Astrocyte (in vitro differentiated cells and primary cell): ENCODE measurements around the gene FBXW8. TPM values are rescaled to one million over a fixed set of nuclear protein-coding genes. Genes with fewer than 3 reads are reported as not detected.

Experiments used
- DNase-seq: peaks from one replicate; pipeline ENCODE4 v3.0.0-alpha.2; 2010; ENCODE audit warnings: low read depth
- FAIRE-seq: peaks from 2 replicates; lab custom pipeline; 2011; peaks lifted over from hg19 to GRCh38; lab: Jason Lieb, UNC
- H2AFZ ChIP-seq: 2 replicates; pipeline ENCODE4 v1.6.0; 2012; ENCODE audit warnings: low read depth, low read length, inconsistent platforms
- H3K27ac ChIP-seq: 2 replicates; pipeline ENCODE4 v1.5.1; 2011; ENCODE audit warnings: low read depth, low read length, inconsistent platforms
- H3K27me3 ChIP-seq: 2 replicates; pipeline ENCODE4 v1.6.0; 2011; ENCODE audit warnings: low read length, inconsistent platforms; ENCODE audit not compliant: insufficient read depth
- H3K36me3 ChIP-seq: 2 replicates; pipeline ENCODE4 v1.5.1; 2011; ENCODE audit warnings: low read length, inconsistent platforms; ENCODE audit not compliant: insufficient read depth
- H3K4me1 ChIP-seq: 2 replicates; pipeline ENCODE4 v1.5.1; 2011; ENCODE audit warnings: low read length, inconsistent platforms; ENCODE audit not compliant: insufficient read depth
- H3K4me2 ChIP-seq: 2 replicates; pipeline ENCODE4 v1.6.0; 2012; ENCODE audit warnings: low read length, inconsistent platforms
- H3K4me3 ChIP-seq: 2 replicates; pipeline ENCODE4 v1.5.1; 2011; ENCODE audit warnings: low read depth, mild to moderate bottlenecking, low read length, inconsistent platforms; ENCODE audit not compliant: insufficient read depth
- H3K79me2 ChIP-seq: 2 replicates; pipeline ENCODE4 v1.6.0; 2012; ENCODE audit warnings: mild to moderate bottlenecking, low read length, inconsistent platforms; ENCODE audit not compliant: insufficient read depth
- H3K9ac ChIP-seq: 2 replicates; pipeline ENCODE4 v1.6.0; 2012; ENCODE audit warnings: mild to moderate bottlenecking, low read length, inconsistent platforms
- H3K9me3 ChIP-seq: 2 replicates; pipeline ENCODE4 v1.5.1; 2012; ENCODE audit warnings: low read depth, mild to moderate bottlenecking, low read length, inconsistent platforms; ENCODE audit not compliant: insufficient read depth
- H4K20me1 ChIP-seq: 2 replicates; pipeline ENCODE4 v1.6.0; 2012; ENCODE audit warnings: low read length, inconsistent platforms; ENCODE audit not compliant: insufficient read depth
- H3K27ac Mint-ChIP-seq: one replicate; pipeline ENCODE4 v1.8.0; 2021; ENCODE audit warnings: mild to moderate bottlenecking, mixed read lengths; ENCODE audit not compliant: unreplicated experiment
- H3K27me3 Mint-ChIP-seq: one replicate; pipeline ENCODE4 v1.8.0; 2021; ENCODE audit warnings: low read depth, mixed read lengths; ENCODE audit not compliant: unreplicated experiment
- H3K36me3 Mint-ChIP-seq: one replicate; pipeline ENCODE4 v1.8.0; 2021; ENCODE audit warnings: low read depth, mixed read lengths; ENCODE audit not compliant: unreplicated experiment
- H3K4me1 Mint-ChIP-seq: one replicate; pipeline ENCODE4 v1.8.0; 2021; ENCODE audit warnings: low read depth, mixed read lengths; ENCODE audit not compliant: unreplicated experiment
- H3K4me3 Mint-ChIP-seq: one replicate; pipeline ENCODE4 v1.8.0; 2021; ENCODE audit warnings: mild to moderate bottlenecking, moderate library complexity, mixed read lengths; ENCODE audit not compliant: unreplicated experiment
- H3K9me3 Mint-ChIP-seq: one replicate; pipeline ENCODE4 v1.8.0; 2021; ENCODE audit warnings: mild to moderate bottlenecking, mixed read lengths; ENCODE audit not compliant: unreplicated experiment
- EZH2 ChIP-seq: IDR thresholded peaks from 2 replicates; pipeline ENCODE4 v1.6.1; 2012; ENCODE audit warnings: mild to moderate bottlenecking, low read length, inconsistent platforms; ENCODE audit not compliant: insufficient read depth
- total RNA-seq: library from RNA; stranded (reverse); gene quantifications from 2 replicates; pipeline ENCODE4 v1.2.1, GENCODE V29; 2021
- TF ChIP-seq, protein P1 (sequence below): IDR thresholded peaks from 2 replicates; pipeline ENCODE4 v1.5.1; 2011; ENCODE audit warnings: low read depth, mild to moderate bottlenecking, inconsistent platforms, low read length, moderate library complexity; ENCODE audit not compliant: insufficient read depth

The FBXW8 gene
- total RNA-seq, 1 donor from 2014 or later, result 26.4 TPM

GRCh38 chr12:117042171-117042842 is 131.6 kb downstream of the FBXW8 start:
- Histone ChIP-seq H3K4me3 (no peak overlapping the region), H3K27me3 (peaks cover 2% of the 10 kb centered on the region), H3K27ac (no peak overlapping the region), H4K20me1 (no peaks in the 10 kb centered on the region), H3K4me1 (peaks cover 3% of the 10 kb centered on the region), H3K4me2 (no peak overlapping the region), H3K9me3 (no peaks in the 10 kb centered on the region), H2AFZ (no peak overlapping the region), H3K9ac (no peak overlapping the region), H3K36me3 (no peaks in the 10 kb centered on the region), H3K79me2 (no peaks in the 10 kb centered on the region)
- FAIRE-seq (no peak), DNase-seq (no peak)
- Mint-ChIP-seq H3K9me3 (no peaks in the 10 kb centered on the region), H3K36me3 (no peaks in the 10 kb centered on the region), H3K4me3 (no peak overlapping the region), H3K27me3 (peaks cover 19% of the 10 kb centered on the region), H3K4me1 (peaks cover 6% of the 10 kb centered on the region), H3K27ac (no peak overlapping the region)
- no peak for TF ChIP-seq EZH2
- TF ChIP-seq, protein P1, sequence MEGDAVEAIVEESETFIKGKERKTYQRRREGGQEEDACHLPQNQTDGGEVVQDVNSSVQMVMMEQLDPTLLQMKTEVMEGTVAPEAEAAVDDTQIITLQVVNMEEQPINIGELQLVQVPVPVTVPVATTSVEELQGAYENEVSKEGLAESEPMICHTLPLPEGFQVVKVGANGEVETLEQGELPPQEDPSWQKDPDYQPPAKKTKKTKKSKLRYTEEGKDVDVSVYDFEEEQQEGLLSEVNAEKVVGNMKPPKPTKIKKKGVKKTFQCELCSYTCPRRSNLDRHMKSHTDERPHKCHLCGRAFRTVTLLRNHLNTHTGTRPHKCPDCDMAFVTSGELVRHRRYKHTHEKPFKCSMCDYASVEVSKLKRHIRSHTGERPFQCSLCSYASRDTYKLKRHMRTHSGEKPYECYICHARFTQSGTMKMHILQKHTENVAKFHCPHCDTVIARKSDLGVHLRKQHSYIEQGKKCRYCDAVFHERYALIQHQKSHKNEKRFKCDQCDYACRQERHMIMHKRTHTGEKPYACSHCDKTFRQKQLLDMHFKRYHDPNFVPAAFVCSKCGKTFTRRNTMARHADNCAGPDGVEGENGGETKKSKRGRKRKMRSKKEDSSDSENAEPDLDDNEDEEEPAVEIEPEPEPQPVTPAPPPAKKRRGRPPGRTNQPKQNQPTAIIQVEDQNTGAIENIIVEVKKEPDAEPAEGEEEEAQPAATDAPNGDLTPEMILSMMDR, result no peak

DNA sequence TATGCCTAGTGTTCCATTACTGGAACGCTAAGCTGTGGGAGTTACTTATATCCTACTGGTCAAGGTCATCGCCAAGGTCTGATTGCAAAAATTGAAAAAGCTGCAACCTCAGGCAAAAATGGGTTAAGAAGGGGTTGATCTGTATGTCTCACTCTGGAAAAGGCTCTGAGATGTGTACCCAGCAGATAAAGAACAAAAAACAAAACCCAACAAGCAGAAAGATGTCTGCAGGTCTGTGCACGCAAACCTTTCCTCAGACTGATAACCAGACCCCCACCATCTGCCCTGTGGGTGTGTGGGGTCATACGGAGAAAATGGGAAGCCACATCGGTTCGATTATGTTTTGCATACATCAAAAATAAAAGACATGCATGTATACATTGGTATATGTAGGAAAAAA is 132.1 kb downstream of the FBXW8 start:
- Mint-ChIP-seq H3K4me3 (no peak overlapping the region), H3K4me1 (peaks cover 6% of the 10 kb centered on the region), H3K27me3 (peaks cover 19% of the 10 kb centered on the region), H3K36me3 (no peaks in the 10 kb centered on the region), H3K27ac (no peak overlapping the region), H3K9me3 (no peaks in the 10 kb centered on the region)
- H4K20me1 ChIP-seq, result no peaks in the 10 kb centered on the region
- H3K9ac ChIP-seq, result no peak overlapping the region
- H2AFZ ChIP-seq, result no peak overlapping the region
- no peak for FAIRE-seq
- H3K4me1 ChIP-seq, result peaks cover 3% of the 10 kb centered on the region
- H3K79me2 ChIP-seq, result no peaks in the 10 kb centered on the region
- no peak overlapping the region for H3K27ac ChIP-seq
- no peak overlapping the region for H3K4me2 ChIP-seq
- H3K9me3 ChIP-seq, result no peaks in the 10 kb centered on the region
- no peak for TF ChIP-seq EZH2
- TF ChIP-seq, protein P1, result no peak
- no peak overlapping the region for H3K4me3 ChIP-seq
- DNase-seq, result no peak
- peaks cover 2% of the 10 kb centered on the region for H3K27me3 ChIP-seq
- H3K36me3 ChIP-seq, result no peaks in the 10 kb centered on the region

- H3K9me3 Mint-ChIP-seq, result no peaks in the 10 kb centered on the region
- Histone ChIP-seq H3K36me3 (no peaks in the 10 kb centered on the region), H4K20me1 (no peaks in the 10 kb centered on the region), H3K27ac (no peak overlapping the region), H3K27me3 (peaks cover 2% of the 10 kb centered on the region), H3K4me1 (peaks cover 3% of the 10 kb centered on the region), H3K4me3 (no peak overlapping the region), H3K9me3 (no peaks in the 10 kb centered on the region), H2AFZ (no peak overlapping the region), H3K9ac (no peak overlapping the region), H3K4me2 (no peak overlapping the region), H3K79me2 (no peaks in the 10 kb centered on the region)
- no peak overlapping the region for H3K4me3 Mint-ChIP-seq
- no peak for TF ChIP-seq EZH2
- TF ChIP-seq, protein P1, result no peak
- H3K36me3 Mint-ChIP-seq, result no peaks in the 10 kb centered on the region
- no peak for FAIRE-seq
- DNase-seq, result no peak
- no peak overlapping the region for H3K27ac Mint-ChIP-seq
- H3K27me3 Mint-ChIP-seq, result peaks cover 19% of the 10 kb centered on the region
- H3K4me1 Mint-ChIP-seq, result peaks cover 14% of the 10 kb centered on the region
These were observed 133.6 kb downstream of the FBXW8 start for GRCh38 chr12:117044311-117044710.
